GM19238 (cell line): ENCODE measurements around the gene DPP10.
"Not testable (repeated sequence)": the region's sequence is repeated elsewhere in the genome, so short reads cannot be mapped to it uniquely, and the experiment has no call there.

ENCODE experiments used
- DNase-seq: peaks from one replicate; pipeline ENCODE4 v3.0.0; 2011; ENCODE audit warnings: low spot score; ENCODE audit not compliant: insufficient read length

Gene DPP10

GRCh38 chr2:114507744-114508143, 65.3 kb downstream of the DPP10 start:
- DNase-seq: no peak

- no peak for DNase-seq
Measured at GRCh38 chr2:114515882-114516281, 73.4 kb downstream of the DPP10 start.

GRCh38 chr2:114517580-114517979, 75.1 kb downstream of the DPP10 start:
- DNase-seq: no peak

- no peak for DNase-seq
Measured at GRCh38 chr2:114518738-114519137, 76.3 kb downstream of the DPP10 start.

- not testable (repeated sequence) for DNase-seq
Measured at GRCh38 chr2:114522612-114523011, 80.2 kb downstream of the DPP10 start.

- no peak for DNase-seq
Measured at GRCh38 chr2:114525955-114526354, 83.5 kb downstream of the DPP10 start.

- no peak for DNase-seq
Measured at GRCh38 chr2:114526841-114527240, 84.4 kb downstream of the DPP10 start.

GRCh38 chr2:114527330-114527983, 85.0 kb downstream of the DPP10 start:
- no peak for DNase-seq

- DNase-seq: no peak
Measured at GRCh38 chr2:114534116-114535084, 92.0 kb downstream of the DPP10 start.

GRCh38 chr2:114537777-114538176, 95.3 kb downstream of the DPP10 start:
- no peak for DNase-seq

GRCh38 chr2:114542695-114543094, 100.3 kb downstream of the DPP10 start:
- DNase-seq: no peak

- no peak for DNase-seq
Measured at GRCh38 chr2:114543236-114543766, 100.9 kb downstream of the DPP10 start.

- DNase-seq: no peak
Measured at GRCh38 chr2:114545052-114545451, 102.6 kb downstream of the DPP10 start.

- DNase-seq: no peak
Measured at GRCh38 chr2:114546531-114546930, 104.1 kb downstream of the DPP10 start.

GRCh38 chr2:114548151-114548550, 105.7 kb downstream of the DPP10 start:
- no peak for DNase-seq

GRCh38 chr2:114550364-114550763, 107.9 kb downstream of the DPP10 start:
- DNase-seq: no peak

- DNase-seq: peak; percentile 9
Measured at GRCh38 chr2:114550895-114551793, 108.7 kb downstream of the DPP10 start.

- no peak for DNase-seq
Measured at GRCh38 chr2:114553027-114553426, 110.6 kb downstream of the DPP10 start.

GRCh38 chr2:114569166-114569565, 126.7 kb downstream of the DPP10 start:
- no peak for DNase-seq

GRCh38 chr2:114577657-114578056, 135.2 kb downstream of the DPP10 start:
- DNase-seq: no peak

- DNase-seq: no peak
Measured at GRCh38 chr2:114579542-114579941, 137.1 kb downstream of the DPP10 start.
